ENCODE data around the gene CXCR3.

DNA sequence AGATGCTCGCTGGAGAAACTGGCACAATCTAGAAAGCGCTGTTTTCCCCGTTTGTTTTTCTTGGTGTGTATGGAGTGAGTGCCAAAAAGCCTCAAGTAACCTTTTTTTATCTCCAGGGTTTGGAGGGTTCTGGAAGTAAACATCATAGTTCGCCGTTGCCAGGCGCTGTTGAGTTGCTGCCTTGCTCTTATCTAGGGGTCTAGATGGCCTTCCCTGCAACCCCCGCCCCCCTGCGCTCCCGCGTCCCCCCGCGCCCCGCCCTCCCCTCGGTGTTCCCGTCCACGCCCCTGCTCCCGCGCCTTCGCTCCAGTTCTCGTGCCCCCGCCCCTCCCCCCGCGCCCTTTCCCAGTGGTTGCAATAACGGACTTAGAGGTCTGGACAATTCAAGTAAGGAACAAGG is 40.6 kb downstream of the CXCR3 start:
- TF ChIP-seq POLR2A (IDR thresholded peaks at IDR 0.05): no peak
- TF ChIP-seq CTCF (IDR thresholded peaks at IDR 0.05): no peak
- TF ChIP-seq POLR2AphosphoS5 (IDR thresholded peaks at IDR 0.05): no peak
- TF ChIP-seq EP300 (IDR thresholded peaks at IDR 0.05; ENCODE audit: low read depth): no peak

Data from transverse colon (tissue), 4 donors.